Tibial nerve (tissue), 3 donors: ENCODE data around the gene THEM4.

Experiments used
- CTCF ChIP-seq, 5 experiments: fragments of 200-600 bp in 3 of 5; fragments of 450-650 bp in 2 of 5; sonication (generic) in 3 of 5; IDR thresholded peaks; one replicate each; pipeline ENCODE4 v1.5.1; 2016 to 2019; ENCODE audit warnings: antibody characterized with exemption in 5 of 5, mild to moderate bottlenecking in 3 of 5, moderate library complexity in 2 of 5
- POLR2A ChIP-seq, 2 donors: fragments of 450-650 bp; IDR thresholded peaks; one replicate each; pipeline ENCODE4 v1.6.1; 2017; ENCODE audit warnings: antibody characterized with exemption in 2 of 2, mild to moderate bottlenecking in 2 of 2, moderate library complexity in 2 of 2

- TF ChIP-seq POLR2A (IDR thresholded peaks at IDR 0.05) (no peak), CTCF (IDR thresholded peaks at IDR 0.05) (no peak)
These were observed 55.8 kb downstream of the THEM4 start, which contains the start of gene THEM5 for GRCh38 chr1:151853411-151853943.
